Uterine smooth muscle cell (primary cell): ENCODE results near the gene ARID3B. TPM values are rescaled to one million over a fixed set of nuclear protein-coding genes. Genes with fewer than 3 reads are reported as not detected.

Experiments used
- total RNA-seq: library from RNA; depleted of rRNA; stranded (reverse); fragments of >200 nt; gene quantifications from 2 replicates; pipeline ENCODE4 v1.2.3, GENCODE V29; 2014

ARID3B gene, protein sequence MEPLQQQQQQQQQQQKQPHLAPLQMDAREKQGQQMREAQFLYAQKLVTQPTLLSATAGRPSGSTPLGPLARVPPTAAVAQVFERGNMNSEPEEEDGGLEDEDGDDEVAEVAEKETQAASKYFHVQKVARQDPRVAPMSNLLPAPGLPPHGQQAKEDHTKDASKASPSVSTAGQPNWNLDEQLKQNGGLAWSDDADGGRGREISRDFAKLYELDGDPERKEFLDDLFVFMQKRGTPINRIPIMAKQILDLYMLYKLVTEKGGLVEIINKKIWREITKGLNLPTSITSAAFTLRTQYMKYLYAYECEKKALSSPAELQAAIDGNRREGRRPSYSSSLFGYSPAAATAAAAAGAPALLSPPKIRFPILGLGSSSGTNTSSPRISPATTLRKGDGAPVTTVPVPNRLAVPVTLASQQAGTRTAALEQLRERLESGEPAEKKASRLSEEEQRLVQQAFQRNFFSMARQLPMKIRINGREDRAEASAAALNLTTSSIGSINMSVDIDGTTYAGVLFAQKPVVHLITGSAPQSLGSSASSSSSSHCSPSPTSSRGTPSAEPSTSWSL
- 1.4 and 1.5 TPM in 2 replicates for total RNA-seq

DNA sequence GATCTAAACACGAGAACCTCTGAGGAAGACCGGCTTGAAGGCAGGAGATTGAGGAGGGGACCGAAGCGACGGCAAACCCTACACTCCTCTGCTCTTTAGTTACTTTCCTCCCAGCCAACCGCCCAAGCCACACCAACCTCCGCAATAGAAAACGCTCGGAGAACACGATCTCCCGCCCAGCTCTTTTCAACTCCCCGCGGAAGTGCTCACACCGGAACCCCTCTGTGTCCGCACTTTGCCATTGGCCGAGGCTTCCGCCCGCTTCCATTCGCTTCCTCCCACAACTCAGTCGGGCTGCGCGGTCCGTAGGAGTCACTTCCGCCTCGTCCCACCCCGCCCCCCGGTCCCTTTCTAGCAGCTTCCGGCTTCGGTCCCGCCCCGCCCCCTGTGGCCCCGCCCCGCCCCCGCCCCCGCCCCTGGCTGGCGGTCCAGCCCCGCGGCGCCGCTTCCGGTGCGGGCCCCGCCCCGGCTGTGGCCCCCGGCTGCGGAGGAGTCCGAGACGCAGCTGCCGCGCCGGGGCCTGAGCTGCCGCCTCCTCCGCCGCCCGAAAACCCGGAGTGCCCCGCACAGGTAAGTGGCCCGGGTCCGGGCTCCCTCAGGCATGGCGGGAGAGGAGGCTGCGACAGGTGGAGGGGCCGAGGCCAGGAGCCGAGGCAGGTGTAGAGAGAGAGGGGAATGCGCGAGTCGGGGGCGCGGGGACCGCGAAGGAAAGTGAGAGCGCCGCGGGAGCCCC, at the start of gene ARID3B:
ARID3B (plus strand) TSS at position 460 of the 733 bp plus-strand sequence. CDS start 2,717 bp downstream, outside the sequence.

DNA sequence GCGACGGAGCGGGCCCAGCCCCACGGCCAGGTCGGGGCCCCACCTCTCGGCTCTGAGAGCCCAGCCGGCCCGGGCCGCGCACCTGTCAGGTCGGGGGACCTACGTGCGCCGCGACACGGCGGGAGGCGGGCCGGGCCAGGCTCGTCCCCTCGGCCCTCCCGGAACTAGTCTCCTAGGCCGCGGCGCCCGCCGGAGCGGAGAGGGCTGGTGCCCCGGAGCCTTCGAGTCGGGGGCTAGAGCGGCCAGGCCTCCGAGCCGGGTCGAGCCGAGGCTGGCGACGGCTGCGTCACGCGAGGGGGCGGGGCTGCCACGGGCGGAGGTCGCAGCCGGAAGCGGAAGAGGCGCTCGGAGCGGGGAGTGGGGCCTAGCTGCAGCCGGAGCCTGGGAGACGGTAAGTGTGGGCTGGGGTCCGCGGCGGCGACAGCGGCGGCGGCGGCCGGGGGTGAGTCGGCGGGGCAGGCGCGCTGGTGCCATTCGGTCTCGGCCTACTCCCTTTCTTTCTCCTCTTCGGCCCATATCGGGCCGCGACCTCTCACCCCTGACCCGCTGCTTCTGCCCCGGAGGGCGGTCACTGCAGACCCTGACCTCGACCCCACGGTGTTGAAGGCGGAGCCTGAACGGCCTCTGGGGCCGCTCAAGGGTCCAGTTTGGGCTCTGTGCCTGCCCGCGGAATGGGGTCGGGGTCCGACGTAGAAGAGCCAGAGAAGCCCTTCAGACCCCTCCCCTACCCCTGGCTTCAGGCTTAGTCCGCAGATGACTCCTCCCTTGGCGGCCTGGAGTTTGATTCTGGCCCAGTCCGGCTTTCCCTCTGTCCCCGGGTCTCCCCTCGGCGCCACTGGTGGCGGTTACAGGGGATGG, 74.7 kb downstream of the ARID3B start, which contains the start of gene CLK3:
CLK3 (plus strand) TSS at position 329 of the 858 bp plus-strand sequence. CDS start 3,361 bp downstream, outside the sequence.

Other genes with a start within 250 kb of the ARID3B start
- gene CYP11A1, start 173.6 kb upstream of the ARID3B start, total RNA-seq, result under 0.01 and 0.11 TPM in 2 replicates
- gene SEMA7A, start 107.3 kb upstream of the ARID3B start, total RNA-seq, result 49.2 and 135 TPM in 2 replicates
- gene UBL7, start 80.1 kb upstream of the ARID3B start, total RNA-seq, result 29.5 and 34.6 TPM in 2 replicates
- gene CLK3, start 74.6 kb downstream of the ARID3B start, total RNA-seq, result 57.1 and 60.5 TPM in 2 replicates
- gene EDC3, start 154.8 kb downstream of the ARID3B start, total RNA-seq, result 11.4 and 15.4 TPM in 2 replicates
- 0.12 TPM in 1 of 2 replicates, not detected in the other for gene CYP1A1, start 184.3 kb downstream of the ARID3B start, total RNA-seq
- not detected in 2 replicates for gene CYP1A2, start 207.6 kb downstream of the ARID3B start, total RNA-seq
- gene CSK, start 240.9 kb downstream of the ARID3B start, total RNA-seq, result 26.5 and 32.9 TPM in 2 replicates